CD4-positive, alpha-beta T cell treated with Interleukin-4 for 4 hours (primary cell): ENCODE measurements around the gene GBP3.
"Not testable (repeated sequence)": the region's sequence is repeated elsewhere in the genome, so short reads cannot be mapped to it uniquely, and the experiment has no call there.

Experiments used
- DNase-seq: peaks from one replicate; pipeline ENCODE4 v3.0.0-alpha.2; 2020

Gene GBP3

DNA sequence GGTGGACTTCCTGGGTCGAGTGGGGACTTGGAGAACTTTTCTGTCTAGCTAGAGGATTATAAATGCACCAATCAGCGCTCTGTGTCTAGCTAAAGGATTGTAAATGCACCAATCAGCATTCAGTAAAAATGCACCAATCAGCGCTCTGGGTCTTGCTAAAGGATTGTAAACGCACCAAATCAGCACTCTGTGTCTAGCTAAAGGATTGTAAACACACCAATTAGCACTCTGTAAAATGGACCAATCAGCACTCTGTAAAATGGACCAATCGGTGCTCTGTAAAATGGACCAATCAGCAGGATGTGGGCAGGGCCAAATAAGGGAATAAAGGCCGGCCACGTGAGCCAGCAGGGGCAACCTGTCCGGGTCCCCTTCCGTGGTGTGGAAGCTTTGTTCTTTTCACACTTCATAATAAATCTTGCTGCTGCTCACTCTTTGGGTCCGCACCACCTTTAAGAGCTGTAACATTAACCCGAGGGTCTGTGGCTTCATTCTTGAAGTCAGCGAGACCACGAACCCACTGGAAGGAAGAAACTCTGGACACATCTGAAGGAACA is 48.0 kb downstream of the GBP3 start:
- not testable (repeated sequence) for DNase-seq

GRCh38 chr1:88973520-88974137 is 49.0 kb downstream of the GBP3 start:
- peak; percentile 51 for DNase-seq

DNA sequence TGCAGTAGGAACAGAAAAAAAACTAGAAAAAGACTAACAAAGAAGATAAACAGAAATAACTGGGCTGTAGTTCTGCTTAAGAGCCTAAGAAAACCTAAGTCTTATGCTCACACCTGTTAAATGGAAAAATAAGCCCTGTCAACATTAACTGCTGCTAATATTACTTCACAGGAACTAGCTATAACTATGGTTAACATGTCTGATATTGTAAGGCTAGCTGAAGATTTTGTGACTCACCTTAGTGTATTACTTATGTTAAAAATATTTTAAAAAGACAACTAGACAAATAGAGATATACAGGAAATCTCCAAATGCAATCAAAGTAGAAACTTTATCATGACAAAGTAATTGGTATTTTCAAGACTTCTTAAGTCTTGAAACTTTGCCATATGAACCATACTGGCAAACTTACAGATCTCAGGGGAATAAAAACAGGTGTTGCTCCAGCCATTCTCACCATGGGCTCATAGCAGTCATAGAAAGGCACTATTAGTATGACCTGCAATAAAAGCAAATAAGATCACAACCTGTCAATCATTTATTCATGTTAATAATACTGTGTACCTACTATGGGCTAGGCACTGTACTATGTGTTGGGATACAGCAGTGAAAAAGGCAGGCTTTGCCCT is 60.9 kb downstream of the GBP3 start:
- no peak for DNase-seq

DNA sequence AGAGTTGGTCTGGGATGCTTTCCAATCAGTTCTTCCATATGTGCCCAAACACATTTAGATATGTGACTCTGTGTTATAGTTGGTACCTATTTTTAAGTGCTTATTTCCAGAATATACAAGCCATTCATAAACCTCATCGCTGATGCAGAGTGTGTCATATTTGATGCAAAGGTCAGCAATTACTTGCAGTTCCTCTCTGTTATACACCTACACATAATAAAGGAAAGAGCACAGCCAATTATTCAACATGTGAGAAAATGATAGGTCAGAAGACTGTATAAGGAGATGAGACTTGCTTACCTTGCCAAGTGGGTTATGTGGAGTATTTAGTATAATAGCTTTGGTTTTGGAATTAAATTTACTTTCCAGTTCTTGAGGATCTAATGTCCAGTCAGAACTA is 61.6 kb downstream of the GBP3 start:
- DNase-seq: no peak
